Activated naive CD4-positive, alpha-beta T cell treated with anti-CD3 and anti-CD28 coated beads, Interleukin-2, amount 10 ng/mL, durations not matched to agents 7 days and 5 days (primary cell): ENCODE measurements around the gene C1orf174.

ENCODE experiments used
- CTCF ChIA-PET: fragments of 350-600 bp; sonication (Branson Sonifier 250); formaldehyde crosslinking; loops from one replicate; lab custom pipeline; 2021; ENCODE audit warnings: antibody characterized with exemption; lab: Charles Lee
- DNase-seq: peaks from one replicate; pipeline ENCODE4 v3.0.0-alpha.2; 2020
- H3K27ac Mint-ChIP-seq: one replicate; pipeline ENCODE4 v1.8.0; 2021; ENCODE audit warnings: mild to moderate bottlenecking, moderate library complexity, mixed read lengths
- H3K27me3 Mint-ChIP-seq: one replicate; pipeline ENCODE4 v1.8.0; 2021; ENCODE audit warnings: mild to moderate bottlenecking, mixed read lengths
- H3K36me3 Mint-ChIP-seq: one replicate; pipeline ENCODE4 v1.8.0; 2021; ENCODE audit warnings: mixed read lengths
- H3K4me1 Mint-ChIP-seq: one replicate; pipeline ENCODE4 v1.8.0; 2021; ENCODE audit warnings: mixed read lengths
- H3K4me3 Mint-ChIP-seq: one replicate; pipeline ENCODE4 v1.8.0; 2021; ENCODE audit warnings: mild to moderate bottlenecking, moderate library complexity, mixed read lengths
- H3K9me3 Mint-ChIP-seq: one replicate; pipeline ENCODE4 v1.8.0; 2021; ENCODE audit warnings: mixed read lengths

C1orf174 gene

DNA sequence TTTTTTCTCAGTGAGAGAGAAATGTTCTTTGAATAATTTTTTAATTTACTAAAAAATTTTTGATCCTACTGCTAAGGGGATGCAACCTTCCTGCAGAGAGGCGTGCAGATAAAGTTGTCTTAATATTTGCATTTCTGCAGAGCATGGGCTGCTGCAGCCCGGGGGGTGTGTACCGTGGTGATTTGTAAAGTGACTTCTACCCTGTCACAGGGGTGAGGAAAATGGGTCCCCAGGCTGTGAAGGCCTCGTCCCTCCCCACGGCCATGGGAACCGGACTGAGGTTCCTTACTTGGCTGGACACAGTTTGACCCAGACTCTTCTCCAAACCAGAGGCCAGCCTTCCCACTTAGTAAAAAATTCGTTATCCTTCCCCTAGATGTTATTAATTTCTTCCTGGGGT lies 9.5 kb upstream of the C1orf174 start:
- H3K4me1 Mint-ChIP-seq = peaks cover 22% of the 10 kb centered on the region
- no peak overlapping the region for H3K4me3 Mint-ChIP-seq
- H3K27me3 Mint-ChIP-seq = peaks cover 36% of the 10 kb centered on the region
- H3K9me3 Mint-ChIP-seq = no peaks in the 10 kb centered on the region
- no peaks in the 10 kb centered on the region for H3K36me3 Mint-ChIP-seq
- DNase-seq = no peak
- H3K27ac Mint-ChIP-seq = no peak overlapping the region
- CTCF ChIA-PET = no interaction called here

DNA sequence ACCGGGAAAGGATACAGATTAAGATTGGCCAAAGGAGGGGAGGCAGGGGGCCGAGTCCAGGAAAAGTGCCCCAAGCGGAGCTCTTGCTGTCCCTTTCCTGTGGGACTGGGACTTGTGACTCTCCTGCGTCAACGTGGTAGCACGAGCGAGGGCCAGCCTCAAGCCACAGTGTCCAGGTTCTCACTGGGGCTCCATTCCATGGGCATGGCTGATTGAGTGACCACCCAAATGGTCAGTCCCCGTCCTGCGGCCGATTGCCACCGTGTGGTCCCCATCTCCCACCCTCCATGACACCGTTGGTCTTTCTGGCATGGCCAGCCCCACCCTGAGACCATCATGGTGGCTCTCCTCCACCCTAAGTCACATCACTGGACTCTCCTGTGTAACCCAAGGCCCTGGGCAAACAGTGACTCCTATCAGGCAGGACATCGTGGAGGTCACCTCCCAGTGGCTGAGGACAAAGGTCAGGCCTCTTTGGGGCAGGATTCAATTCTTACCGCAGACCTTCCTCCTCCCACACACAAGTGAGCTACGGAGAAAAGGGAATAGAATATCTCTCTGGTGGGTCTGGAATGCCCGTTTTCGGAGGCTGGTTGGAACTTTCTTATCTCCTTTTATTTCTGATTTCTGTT lies 8.9 kb upstream of the C1orf174 start:
- peaks cover 24% of the 10 kb centered on the region for H3K4me1 Mint-ChIP-seq
- H3K27me3 Mint-ChIP-seq = peaks cover 36% of the 10 kb centered on the region
- DNase-seq = no peak
- H3K4me3 Mint-ChIP-seq = no peak overlapping the region
- no peaks in the 10 kb centered on the region for H3K36me3 Mint-ChIP-seq
- CTCF ChIA-PET = no interaction called here
- H3K9me3 Mint-ChIP-seq = no peaks in the 10 kb centered on the region
- H3K27ac Mint-ChIP-seq = no peak overlapping the region

DNA sequence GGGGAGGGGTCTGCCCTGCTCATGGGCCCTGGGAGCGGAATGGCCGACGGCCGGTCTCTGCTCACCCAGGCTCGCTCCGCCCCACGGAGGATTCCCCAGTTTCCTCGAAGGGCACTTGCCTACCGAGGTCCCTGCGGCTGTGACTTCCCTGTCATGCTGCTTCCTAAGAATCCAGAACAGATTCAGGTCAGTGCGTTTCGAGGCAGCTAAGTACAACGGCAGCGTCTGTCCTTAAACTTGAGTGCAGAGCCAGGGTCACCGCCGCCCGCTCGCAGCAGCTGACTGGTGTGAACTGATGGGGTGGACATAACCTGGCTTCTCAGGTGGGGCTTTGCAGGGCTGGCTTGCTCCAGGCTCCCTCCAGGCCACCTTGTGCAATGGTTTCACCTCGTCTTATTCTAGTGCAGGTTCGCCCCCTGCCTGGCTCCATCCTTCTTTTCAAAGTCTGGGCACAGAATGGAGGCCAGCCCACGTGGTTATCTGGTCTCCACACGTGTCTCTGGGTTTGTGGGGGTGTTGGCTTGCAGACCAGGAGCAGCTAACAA lies 7.6 kb upstream of the C1orf174 start:
- H3K4me3 Mint-ChIP-seq = no peak overlapping the region
- no peaks in the 10 kb centered on the region for H3K36me3 Mint-ChIP-seq
- no peak for DNase-seq
- H3K4me1 Mint-ChIP-seq = peaks cover 37% of the 10 kb centered on the region
- H3K27ac Mint-ChIP-seq = no peak overlapping the region
- no peaks in the 10 kb centered on the region for H3K9me3 Mint-ChIP-seq
- peaks cover 36% of the 10 kb centered on the region for H3K27me3 Mint-ChIP-seq
- CTCF ChIA-PET = interaction anchor here (2.2 kb wide), 1 partner anchor 50 kb away, joined by 15 read pairs; the partner anchor contains the start of genes CEP104 and DFFB

DNA sequence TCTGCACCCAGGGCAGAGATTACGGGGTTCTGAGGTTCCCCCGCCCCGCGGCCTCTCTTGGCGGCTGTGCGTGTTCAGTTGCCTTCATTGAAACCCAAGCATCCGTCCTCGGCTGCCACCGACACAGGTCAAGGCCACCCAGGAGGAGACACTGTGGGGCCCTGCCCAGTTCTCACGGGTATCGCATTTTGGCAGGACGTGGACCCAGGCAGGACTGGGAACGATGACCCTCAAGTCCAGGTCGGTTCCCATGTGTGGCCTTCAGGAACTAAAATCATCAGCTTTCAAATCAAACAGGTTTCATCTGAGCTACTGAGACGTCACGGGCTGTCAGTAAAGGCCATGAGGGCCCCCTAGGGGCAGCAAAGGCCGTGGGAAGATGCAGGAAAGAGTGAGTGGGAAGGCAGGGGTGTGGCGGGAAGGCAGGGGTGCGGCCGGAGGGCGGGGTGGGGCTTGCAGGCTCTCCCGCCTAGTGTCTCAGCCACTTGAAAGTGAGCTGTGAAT lies 7.0 kb upstream of the C1orf174 start:
- Mint-ChIP-seq H3K36me3 (no peaks in the 10 kb centered on the region), H3K27ac (no peak overlapping the region), H3K4me3 (no peak overlapping the region), H3K4me1 (peaks cover 44% of the 10 kb centered on the region), H3K27me3 (peaks cover 36% of the 10 kb centered on the region), H3K9me3 (no peaks in the 10 kb centered on the region)
- peak; percentile 51 for DNase-seq
- CTCF ChIA-PET = interaction anchor here (0.8 to 2.2 kb wide), 2 partner anchors 23 to 49 kb away, joined by 3 to 15 read pairs; partner anchors contain the start of genes CEP104 and DFFB

DNA sequence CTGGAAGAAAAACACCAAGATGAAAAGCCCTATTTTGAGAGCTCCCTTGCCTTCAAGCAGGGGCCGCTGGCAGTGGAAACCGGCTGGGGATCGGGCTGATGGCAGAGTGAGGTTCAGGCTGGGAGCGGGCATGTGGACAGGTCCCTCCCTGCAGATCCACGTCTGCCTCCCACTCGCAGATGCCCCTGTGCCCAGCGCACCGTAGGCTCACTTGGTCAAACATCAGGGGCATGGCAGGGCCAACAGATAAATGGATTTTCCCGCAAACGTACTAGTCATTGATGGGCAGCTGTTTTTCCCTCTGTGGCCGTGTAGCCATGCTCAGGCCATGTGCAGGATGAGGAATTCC lies 6.6 kb upstream of the C1orf174 start:
- no peak overlapping the region for H3K4me3 Mint-ChIP-seq
- no peaks in the 10 kb centered on the region for H3K36me3 Mint-ChIP-seq
- H3K27me3 Mint-ChIP-seq = peaks cover 32% of the 10 kb centered on the region
- no peak for DNase-seq
- CTCF ChIA-PET = interaction anchor here (0.8 to 2.2 kb wide), 2 partner anchors 23 to 49 kb away, joined by 3 to 15 read pairs; partner anchors contain the start of genes CEP104 and DFFB
- H3K4me1 Mint-ChIP-seq = peaks cover 48% of the 10 kb centered on the region
- H3K9me3 Mint-ChIP-seq = no peaks in the 10 kb centered on the region
- no peak overlapping the region for H3K27ac Mint-ChIP-seq

DNA sequence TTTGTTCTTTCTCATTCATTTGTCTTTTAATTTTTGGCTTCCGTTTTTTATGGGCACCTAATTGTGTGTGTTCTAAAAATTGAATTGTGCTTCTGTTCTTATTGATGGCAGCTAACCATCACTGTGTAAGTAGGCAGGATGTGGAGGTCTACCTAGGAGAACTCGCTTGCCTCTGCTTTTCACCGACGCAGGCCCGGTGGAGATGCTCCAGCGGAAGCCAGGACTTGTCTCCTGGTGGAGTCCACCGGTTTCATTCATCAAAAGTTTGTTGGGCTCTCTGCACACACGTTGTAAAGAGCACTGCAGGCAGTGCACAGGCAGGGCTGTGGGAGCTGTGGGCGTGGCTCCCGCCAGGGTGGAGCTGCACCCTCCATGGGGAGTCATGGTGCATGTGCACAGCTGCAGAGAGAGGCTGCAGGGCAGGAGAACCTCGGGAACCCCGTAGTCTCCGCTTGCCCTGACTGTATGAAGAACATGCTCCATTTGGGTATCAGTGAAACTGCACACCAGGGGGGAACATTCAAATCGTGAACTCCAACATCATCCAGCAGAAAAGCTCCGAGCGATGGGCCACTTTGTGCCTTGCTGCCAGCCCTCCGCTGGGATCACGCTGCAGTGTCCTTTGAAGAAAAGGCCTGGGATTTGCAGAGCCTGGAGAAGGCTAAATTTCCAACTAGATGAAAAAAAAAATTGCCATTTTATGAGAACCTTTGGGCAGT lies 6.0 kb upstream of the C1orf174 start:
- CTCF ChIA-PET = interaction anchor here (0.7 to 2.2 kb wide), 3 partner anchors 22 to 49 kb away, joined by 3 to 15 read pairs (median 3); partner anchors contain the start of genes CEP104 and DFFB
- Mint-ChIP-seq H3K27ac (no peak overlapping the region), H3K9me3 (no peaks in the 10 kb centered on the region), H3K27me3 (peaks cover 27% of the 10 kb centered on the region), H3K4me3 (no peak overlapping the region), H3K36me3 (no peaks in the 10 kb centered on the region), H3K4me1 (peaks cover 52% of the 10 kb centered on the region)
- no peak for DNase-seq

DNA sequence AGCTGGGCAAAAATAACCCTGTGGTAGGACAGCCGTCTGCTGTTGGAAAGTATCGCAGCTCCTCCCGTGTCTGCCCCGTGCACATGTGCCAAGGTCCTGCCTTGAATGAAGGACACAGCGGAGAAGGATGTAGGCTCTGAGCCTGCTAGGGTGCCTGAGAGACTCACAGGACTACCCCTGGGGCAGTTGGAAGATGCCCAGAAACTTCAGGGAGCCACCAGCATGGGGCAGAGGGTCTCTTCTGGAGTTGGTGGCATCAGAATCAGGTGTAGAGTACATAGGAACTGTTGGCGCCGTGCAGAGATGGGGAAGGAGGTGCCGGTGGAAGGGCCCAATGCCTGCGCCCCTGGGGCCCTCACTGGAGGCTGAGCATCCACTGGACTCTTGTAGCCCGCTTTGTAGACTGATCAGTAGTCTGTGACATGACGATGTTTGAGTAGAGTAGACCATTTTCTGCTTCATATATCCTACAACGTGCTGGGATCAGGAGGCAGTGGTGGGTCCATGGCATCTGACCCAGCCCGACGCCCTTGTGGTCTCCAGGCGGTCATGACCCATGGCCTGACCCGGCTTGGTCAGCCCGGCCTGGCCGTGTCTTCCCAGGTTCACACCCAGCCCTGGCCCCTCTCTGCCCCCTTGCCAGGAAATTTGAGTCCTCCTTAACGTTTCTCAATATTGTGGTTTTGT lies 5.3 kb upstream of the C1orf174 start:
- no peak overlapping the region for H3K4me3 Mint-ChIP-seq
- peaks cover 20% of the 10 kb centered on the region for H3K27me3 Mint-ChIP-seq
- H3K4me1 Mint-ChIP-seq = peaks cover 58% of the 10 kb centered on the region
- no peaks in the 10 kb centered on the region for H3K9me3 Mint-ChIP-seq
- H3K27ac Mint-ChIP-seq = no peak overlapping the region
- no peak for DNase-seq
- H3K36me3 Mint-ChIP-seq = no peaks in the 10 kb centered on the region
- CTCF ChIA-PET = interaction anchor here (0.7 kb wide), 1 partner anchor 46 kb away, joined by 3 read pairs; no protein-coding TSS in a partner anchor

DNA sequence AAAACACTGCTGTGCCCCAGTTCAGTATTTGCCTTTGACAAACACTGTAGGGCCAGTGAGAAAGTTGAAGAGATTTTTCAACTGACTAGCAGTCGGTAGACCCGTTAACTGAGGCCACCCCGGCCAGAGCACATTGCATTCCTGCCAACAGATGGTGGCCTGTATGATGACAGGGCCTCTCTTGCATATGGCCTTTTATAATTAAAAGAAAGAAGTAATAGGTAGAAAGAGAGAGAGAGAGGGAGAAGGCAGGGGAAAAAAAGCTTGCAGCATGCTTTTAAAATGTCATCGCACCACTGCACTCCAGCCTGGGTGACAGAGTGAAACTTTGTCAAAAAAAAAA lies 4.7 kb upstream of the C1orf174 start:
- peaks cover 60% of the 10 kb centered on the region for H3K4me1 Mint-ChIP-seq
- H3K9me3 Mint-ChIP-seq = no peaks in the 10 kb centered on the region
- H3K36me3 Mint-ChIP-seq = peaks cover 1% of the 10 kb centered on the region
- DNase-seq = no peak
- H3K27me3 Mint-ChIP-seq = peaks cover 14% of the 10 kb centered on the region
- no peak overlapping the region for H3K4me3 Mint-ChIP-seq
- CTCF ChIA-PET = no interaction called here
- peak overlapping the region; percentile 7 for H3K27ac Mint-ChIP-seq

DNA sequence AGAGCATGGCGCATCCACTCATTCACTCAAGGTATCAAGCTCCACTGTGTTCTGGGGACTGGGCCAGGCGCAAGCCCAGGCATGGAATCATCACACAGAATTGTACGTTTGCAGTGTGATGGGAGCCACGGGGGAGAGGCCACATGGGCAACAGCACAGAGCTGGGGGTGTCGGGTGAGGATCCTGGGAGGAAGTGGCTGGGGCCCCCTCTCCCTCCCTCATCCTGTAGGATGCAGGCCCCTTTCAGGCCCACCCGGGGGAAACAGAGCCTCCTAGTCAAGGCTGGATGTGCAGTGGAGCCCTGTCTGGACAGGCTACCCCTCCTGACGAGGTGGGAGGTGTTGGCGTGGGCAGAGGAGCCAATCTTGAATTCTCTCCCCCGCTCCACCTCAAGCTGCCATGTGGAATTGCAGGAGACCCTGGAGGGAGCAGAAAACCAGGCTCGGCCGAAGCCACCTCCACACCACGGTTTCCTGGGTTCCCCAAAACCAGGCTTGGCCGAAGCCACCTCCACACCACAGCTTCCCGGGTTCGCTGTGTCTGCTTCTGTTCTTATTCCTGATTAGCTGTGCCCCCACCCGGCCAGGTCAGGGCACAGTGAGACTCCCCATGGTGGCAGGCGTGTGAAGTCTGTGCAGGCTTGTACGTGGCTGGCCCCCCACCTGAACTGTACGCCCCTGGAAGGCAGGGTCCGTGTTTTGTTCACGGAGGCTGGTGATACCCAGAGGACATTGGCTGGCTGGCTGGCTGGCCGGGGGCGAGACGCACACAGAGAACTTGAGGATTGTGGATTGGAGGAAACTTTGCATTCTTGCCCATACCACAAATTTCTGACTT lies 4.2 kb upstream of the C1orf174 start:
- Mint-ChIP-seq H3K4me3 (no peak overlapping the region), H3K27ac (peak overlapping the region; percentile 99), H3K9me3 (no peaks in the 10 kb centered on the region), H3K27me3 (peaks cover 12% of the 10 kb centered on the region), H3K36me3 (peaks cover 1% of the 10 kb centered on the region), H3K4me1 (peaks cover 63% of the 10 kb centered on the region)
- no peak for DNase-seq
- CTCF ChIA-PET = interaction anchor here (2.0 kb wide), 1 partner anchor 46 kb away, joined by 13 read pairs; the partner anchor contains the start of genes CEP104 and DFFB

DNA sequence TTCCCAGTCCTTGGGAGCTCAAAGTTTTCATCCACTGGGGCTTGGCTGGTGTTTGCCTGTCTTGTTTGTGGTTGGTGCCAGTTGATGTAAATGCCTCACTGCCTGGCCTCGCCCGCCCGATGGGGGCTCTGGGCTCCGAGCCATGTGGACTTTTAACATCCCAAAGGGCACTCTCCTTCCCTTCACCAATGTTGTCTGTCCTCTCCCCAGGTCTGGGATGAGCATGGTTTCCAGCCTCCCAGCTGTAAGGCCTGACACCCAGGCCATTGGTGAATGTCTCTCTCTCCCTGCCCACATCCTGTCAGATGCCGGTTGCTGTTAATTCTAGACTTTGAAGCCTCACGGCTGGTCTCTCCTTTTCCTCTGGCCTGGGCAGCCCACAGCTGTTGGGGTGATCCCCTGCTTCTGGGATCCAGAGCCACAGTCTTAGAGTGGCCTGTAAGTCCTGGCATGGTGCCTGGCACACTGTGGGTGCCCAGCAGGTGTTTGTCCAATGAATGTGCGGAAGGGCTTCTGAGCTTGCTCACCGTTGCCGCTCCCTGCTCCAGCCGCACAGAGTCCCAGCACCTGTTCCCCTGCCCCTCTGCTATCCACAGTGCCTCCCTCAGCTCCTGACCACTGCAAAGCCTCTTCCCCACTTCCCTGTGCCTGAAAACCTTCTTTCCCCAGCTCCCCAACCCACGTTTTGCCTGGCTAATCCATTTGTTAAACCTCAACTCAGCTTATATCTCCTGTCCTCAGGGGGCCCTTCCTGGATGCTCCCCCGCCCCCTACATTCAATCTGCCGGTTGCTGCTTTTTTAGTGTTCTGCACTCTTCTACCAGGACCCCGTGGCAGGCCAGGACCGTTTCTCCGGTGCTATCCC lies 3.3 kb upstream of the C1orf174 start:
- Mint-ChIP-seq H3K4me3 (peak overlapping the region; percentile 18), H3K27ac (peak overlapping the region; percentile 99), H3K36me3 (peaks cover 9% of the 10 kb centered on the region), H3K27me3 (peaks cover 6% of the 10 kb centered on the region), H3K4me1 (peaks cover 72% of the 10 kb centered on the region), H3K9me3 (peaks cover 3% of the 10 kb centered on the region)
- CTCF ChIA-PET = interaction anchor here (1.8 to 2.0 kb wide), 2 partner anchors 45 to 127 kb away, joined by 4 to 13 read pairs; partner anchors contain the start of genes CEP104 and DFFB
- peak; percentile 49 for DNase-seq

DNA sequence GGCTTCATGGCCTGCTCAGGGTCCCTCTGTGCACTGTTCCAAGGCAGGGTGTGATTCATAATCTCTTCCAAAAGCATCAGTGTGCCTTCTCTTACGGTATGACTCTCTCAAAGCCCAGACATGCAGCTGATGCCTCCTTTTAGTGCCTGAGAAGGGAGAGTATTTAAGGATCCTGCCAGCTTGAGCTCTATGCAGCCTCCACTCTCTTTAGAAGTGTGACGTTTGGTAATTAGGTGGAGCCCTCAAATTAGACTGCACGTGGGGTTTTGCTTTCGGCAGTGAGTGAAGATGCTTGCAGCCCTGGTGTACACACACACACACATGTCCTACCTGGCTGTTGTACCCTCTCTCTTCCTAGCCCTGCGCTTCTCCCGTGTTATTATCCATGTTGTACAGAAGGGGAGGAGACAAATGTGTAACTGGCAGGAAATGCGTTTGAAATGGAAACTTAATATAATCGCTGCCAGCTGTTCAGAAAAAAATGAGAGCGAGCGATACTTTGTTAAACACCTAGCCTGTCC lies 2.6 kb upstream of the C1orf174 start:
- Mint-ChIP-seq H3K4me3 (peak overlapping the region; percentile 94), H3K36me3 (peaks cover 16% of the 10 kb centered on the region), H3K27me3 (peaks cover 6% of the 10 kb centered on the region), H3K27ac (peak overlapping the region; percentile 99), H3K9me3 (peaks cover 8% of the 10 kb centered on the region), H3K4me1 (peaks cover 74% of the 10 kb centered on the region)
- CTCF ChIA-PET = interaction anchor here (1.8 to 2.0 kb wide), 2 partner anchors 45 to 126 kb away, joined by 4 to 13 read pairs; partner anchors contain the start of genes CEP104 and DFFB
- DNase-seq = peak; percentile 40

DNA sequence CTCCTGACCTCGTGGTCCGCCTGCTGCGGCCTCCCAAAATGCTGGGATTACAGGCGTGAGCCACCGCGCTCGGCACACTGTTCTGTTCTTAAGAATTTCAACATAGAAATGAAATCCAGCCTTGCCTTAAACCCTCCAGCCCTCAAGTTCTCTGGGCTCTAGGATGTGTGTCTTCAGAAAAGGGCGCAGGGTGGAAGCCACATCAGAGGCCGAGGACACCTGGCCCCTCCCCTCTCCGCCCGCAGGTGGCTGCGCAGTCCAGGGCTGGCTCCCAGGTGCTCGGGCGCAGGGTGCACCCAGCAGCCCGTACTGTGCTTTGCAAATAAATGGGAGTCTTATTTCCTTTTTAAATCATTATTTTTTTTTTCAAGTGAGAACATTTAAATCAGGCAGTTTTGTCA lies 2.0 kb upstream of the C1orf174 start:
- CTCF ChIA-PET = interaction anchor here (1.8 to 2.0 kb wide), 2 partner anchors 44 to 126 kb away, joined by 4 to 13 read pairs; partner anchors contain the start of genes CEP104 and DFFB
- Mint-ChIP-seq H3K9me3 (peaks cover 11% of the 10 kb centered on the region), H3K4me3 (peak overlapping the region; percentile 94), H3K27me3 (peaks cover 3% of the 10 kb centered on the region), H3K36me3 (peaks cover 19% of the 10 kb centered on the region), H3K4me1 (peaks cover 75% of the 10 kb centered on the region), H3K27ac (peak overlapping the region; percentile 99)
- peak; percentile 70 for DNase-seq
